GM12874 (cell line): ENCODE results near the gene KCNQ1.

Source experiments
- TF ChIP-seq, protein P1 (sequence below): IDR thresholded peaks from 2 replicates; pipeline ENCODE4 v1.5.1; 2011; ENCODE audit warnings: low read depth, mild to moderate bottlenecking, control low read depth, low read length, moderate library complexity; ENCODE audit not compliant: insufficient read depth

Gene KCNQ1

DNA sequence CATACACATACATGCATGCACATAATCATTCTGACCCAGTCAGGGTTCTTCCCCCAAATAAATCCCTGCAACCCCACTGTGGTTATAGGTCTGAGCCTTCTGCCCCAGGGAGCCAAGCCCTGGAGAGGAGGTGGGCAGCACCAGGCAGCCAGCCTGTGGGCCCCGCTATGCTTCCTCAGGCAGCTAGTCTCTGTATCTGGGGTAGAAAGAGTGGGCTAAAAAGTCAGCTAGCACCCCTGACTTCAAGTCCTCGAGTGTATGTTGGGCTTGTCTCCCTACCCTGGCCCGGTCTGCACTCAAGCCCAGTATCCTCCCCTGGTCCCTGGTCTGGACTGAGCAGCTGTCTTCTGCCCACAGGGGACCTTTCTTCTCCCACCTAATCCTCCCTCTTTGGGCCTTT lies 226.9 kb downstream of the KCNQ1 start:
- TF ChIP-seq, protein P1, sequence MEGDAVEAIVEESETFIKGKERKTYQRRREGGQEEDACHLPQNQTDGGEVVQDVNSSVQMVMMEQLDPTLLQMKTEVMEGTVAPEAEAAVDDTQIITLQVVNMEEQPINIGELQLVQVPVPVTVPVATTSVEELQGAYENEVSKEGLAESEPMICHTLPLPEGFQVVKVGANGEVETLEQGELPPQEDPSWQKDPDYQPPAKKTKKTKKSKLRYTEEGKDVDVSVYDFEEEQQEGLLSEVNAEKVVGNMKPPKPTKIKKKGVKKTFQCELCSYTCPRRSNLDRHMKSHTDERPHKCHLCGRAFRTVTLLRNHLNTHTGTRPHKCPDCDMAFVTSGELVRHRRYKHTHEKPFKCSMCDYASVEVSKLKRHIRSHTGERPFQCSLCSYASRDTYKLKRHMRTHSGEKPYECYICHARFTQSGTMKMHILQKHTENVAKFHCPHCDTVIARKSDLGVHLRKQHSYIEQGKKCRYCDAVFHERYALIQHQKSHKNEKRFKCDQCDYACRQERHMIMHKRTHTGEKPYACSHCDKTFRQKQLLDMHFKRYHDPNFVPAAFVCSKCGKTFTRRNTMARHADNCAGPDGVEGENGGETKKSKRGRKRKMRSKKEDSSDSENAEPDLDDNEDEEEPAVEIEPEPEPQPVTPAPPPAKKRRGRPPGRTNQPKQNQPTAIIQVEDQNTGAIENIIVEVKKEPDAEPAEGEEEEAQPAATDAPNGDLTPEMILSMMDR = no peak

DNA sequence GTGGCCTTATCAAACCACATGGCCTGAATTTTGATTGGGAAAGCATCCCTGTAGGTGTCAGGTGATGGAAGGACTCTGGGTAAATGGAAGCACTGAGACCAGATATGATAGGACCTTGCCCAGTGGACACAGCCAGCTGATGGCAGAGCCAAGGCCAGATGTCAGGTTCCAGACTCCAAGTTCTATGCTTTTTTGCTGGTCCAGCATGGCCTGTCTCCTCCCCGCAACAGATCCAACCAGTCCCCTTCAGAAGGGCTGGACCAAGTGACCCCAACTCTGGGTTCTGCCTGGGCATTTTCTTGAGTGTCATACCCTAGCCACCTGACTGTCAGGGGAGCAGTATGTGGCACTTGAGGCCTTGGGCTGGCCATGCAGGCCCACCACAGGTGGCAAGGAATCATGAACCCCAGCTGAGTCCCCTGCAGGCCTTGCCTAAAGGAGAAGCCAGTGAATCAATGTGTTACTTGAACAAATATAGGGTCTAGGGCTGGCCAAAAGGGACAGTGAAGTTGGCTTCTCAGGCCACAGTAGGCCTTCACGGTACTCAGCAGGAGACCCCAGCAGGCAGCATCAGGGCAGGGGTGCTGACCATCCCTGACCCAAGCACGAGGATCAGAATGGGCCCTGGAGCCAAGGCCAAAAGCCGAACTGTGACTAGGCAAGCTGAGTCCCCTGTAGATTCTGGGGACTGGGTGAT lies 227.9 kb downstream of the KCNQ1 start:
- TF ChIP-seq, protein P1 = no peak

DNA sequence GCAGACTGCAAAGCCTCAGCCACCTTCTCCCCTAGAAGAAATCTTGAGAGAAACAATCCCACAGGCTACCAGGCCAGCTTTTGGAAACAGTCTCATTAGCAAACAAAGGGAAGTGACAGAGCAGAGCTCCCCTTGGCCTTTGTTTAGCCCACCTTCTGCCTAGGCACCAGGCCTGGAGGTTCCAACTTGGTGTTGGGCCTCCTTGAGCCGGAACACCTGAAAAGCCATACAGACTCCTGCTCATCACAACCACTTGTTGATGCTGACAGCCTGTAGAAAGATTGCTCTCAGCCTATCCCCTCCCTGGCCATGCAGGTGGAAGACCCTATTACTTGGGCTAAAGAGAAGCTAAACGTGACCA lies 228.4 kb downstream of the KCNQ1 start:
- TF ChIP-seq, protein P1 = no peak

DNA sequence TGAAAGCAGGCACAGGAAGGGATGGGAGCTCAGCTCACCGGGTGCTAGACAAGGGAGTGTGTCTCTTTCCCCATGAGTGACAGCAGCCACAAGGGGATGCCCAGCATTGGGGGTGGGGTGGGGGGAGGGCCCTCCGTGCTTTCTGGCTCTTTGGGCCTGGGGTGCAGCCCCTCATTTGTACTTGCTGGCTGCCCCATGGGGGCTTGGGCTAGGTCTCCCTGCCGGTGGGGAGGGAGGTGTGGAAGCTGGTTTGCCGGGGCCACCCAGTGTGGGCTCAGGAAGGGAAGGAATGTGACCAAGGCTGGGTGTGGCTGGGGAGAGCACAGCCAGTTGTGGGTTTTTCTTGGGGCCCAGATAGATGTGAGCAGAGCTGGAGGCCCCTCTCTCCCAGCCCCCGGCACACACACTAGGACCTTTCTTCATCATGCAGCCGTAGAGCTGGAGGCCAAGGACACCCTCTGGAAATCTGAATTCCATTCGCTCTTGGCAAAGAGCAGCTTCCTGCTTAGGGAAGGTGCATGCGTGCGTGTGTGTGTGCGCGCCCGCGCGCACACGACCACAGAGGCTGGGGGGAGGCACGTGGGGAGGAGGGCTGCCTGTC lies 229.2 kb downstream of the KCNQ1 start:
- TF ChIP-seq, protein P1 = no peak

DNA sequence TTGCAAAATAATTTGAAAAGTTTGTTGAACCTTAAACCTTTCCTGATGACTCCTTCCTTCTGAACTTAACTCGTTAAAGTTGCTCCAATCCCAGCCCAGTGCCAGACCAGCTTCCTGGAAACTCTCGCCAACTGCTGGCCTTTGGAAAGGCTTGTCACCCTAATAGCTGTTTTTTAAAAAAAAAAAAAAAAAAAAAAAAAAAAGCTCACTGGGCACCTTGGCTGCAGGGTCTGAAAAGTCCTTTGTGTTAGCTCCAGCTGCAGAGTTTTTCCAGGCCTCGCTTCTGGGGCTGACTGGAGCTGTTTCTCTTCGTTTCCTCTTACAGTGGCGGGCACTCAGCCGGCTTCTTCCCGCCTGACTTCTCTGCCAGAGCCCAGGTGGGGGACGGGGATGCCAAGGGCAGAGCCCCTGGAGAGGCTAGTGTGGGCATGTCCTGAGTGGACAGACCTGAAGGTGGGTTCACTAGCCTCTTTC lies 229.9 kb downstream of the KCNQ1 start:
- TF ChIP-seq, protein P1 = no peak

DNA sequence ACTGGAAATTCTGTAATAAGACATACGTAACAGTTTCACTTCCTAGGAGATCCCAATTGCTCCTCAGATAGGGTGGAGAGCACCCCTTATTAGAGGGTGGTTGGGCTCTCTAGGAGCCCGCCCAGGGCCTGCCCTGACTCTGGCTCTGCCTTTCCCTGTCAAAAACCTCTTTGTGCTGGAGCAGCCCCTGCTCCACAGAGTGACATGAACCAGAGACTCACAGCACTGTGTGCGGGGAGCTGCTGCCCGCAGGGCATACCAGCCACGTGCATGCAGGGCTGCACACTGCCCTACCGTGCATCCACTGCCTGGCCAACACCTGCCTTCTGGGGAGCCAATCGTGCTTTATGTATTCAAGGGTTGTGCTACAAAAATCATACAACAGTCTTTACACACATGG lies 230.7 kb downstream of the KCNQ1 start:
- TF ChIP-seq, protein P1 = no peak

DNA sequence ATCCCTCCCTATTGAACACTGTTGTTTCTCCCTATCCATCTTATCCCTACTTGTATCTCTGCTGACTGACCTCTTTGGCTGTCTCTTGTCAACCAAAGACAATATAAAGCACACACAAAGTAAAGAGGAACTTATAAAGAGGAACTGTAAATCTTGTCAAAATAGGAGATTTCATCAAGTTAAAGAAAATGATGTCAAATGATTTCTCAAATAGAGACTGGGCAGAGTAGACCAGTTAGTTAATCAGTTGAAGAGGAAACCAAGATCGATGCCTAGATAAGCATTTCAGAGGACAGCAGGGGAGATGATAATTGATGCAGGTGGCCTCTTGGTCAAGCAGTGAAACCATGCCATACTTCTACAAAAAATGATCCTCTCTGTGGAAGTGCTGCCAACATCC lies 232.3 kb downstream of the KCNQ1 start:
- TF ChIP-seq, protein P1 = no peak
